ENCODE results near the gene ARID2. TPM values are rescaled to one million over a fixed set of nuclear protein-coding genes. Genes with fewer than 3 reads are reported as not detected.
A peak's percentile ranks its signal among the peaks of the same experiment; 100 is the strongest.

ARID2 gene
- total RNA-seq, 2 donors from 2014 or later, result 30.5 to 36.2 TPM

- peaks cover 6% of the 10 kb centered on the region for H3K36me3 ChIP-seq
- DNase-seq (ENCODE audit: low spot score) (no peak), ATAC-seq (ENCODE audit: insufficient number of reproducible peaks, low FRiP score, low read depth) (no peak)
- H3K4me3 ChIP-seq, result peak overlapping the region; percentile 41
- peak overlapping the region; percentile 27 to 75 for H3K27ac ChIP-seq
- peaks cover 18 to 32% of the 10 kb centered on the region in 2 donors for H3K4me1 ChIP-seq (ENCODE audit: control insufficient read depth in 1 of 2, low read depth in 2 of 2)
- no peaks in the 10 kb centered on the region for H3K9me3 ChIP-seq
- H3K27me3 ChIP-seq (replicated peaks; ENCODE audit: insufficient read depth), result no peaks in the 10 kb centered on the region
- TF ChIP-seq, protein P1, sequence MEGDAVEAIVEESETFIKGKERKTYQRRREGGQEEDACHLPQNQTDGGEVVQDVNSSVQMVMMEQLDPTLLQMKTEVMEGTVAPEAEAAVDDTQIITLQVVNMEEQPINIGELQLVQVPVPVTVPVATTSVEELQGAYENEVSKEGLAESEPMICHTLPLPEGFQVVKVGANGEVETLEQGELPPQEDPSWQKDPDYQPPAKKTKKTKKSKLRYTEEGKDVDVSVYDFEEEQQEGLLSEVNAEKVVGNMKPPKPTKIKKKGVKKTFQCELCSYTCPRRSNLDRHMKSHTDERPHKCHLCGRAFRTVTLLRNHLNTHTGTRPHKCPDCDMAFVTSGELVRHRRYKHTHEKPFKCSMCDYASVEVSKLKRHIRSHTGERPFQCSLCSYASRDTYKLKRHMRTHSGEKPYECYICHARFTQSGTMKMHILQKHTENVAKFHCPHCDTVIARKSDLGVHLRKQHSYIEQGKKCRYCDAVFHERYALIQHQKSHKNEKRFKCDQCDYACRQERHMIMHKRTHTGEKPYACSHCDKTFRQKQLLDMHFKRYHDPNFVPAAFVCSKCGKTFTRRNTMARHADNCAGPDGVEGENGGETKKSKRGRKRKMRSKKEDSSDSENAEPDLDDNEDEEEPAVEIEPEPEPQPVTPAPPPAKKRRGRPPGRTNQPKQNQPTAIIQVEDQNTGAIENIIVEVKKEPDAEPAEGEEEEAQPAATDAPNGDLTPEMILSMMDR (IDR thresholded peaks at IDR 0.05), result no peak
Measured at GRCh38 chr12:45933504-45933903, 204.0 kb downstream of the ARID2 start.

DNA sequence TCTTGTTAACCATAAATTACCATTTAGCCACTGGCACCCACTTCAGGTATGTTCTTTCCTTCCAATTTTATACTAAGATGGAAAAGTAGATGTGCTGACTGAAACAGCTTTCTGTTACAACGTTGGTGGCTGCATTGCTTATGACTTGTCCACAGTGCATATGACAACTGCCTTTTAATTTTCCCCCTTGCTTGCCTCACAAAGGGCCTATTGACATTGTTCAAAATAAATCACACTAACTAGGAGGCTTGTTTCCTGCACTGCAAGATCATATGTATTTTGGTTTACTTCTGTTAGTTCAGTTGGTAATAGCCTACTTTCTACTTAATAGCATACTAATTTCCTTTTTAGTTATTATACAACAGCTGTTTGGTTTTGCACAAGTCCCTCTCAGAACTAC, 205.4 kb downstream of the ARID2 start:
- H3K27ac ChIP-seq, result peak overlapping the region; percentile 19 to 75
- H3K27me3 ChIP-seq (replicated peaks; ENCODE audit: insufficient read depth), result no peaks in the 10 kb centered on the region
- H3K36me3 ChIP-seq, result peaks cover 6% of the 10 kb centered on the region
- no peak overlapping the region for H3K4me3 ChIP-seq
- H3K4me1 ChIP-seq (ENCODE audit: control insufficient read depth in 1 of 2, low read depth in 2 of 2), result peaks cover 18 to 32% of the 10 kb centered on the region in 2 donors
- no peaks in the 10 kb centered on the region for H3K9me3 ChIP-seq
- TF ChIP-seq, protein P1 (IDR thresholded peaks at IDR 0.05), result no peak
- no peak for ATAC-seq (ENCODE audit: insufficient number of reproducible peaks, low FRiP score, low read depth)
- DNase-seq (ENCODE audit: low spot score), result no peak

DNA sequence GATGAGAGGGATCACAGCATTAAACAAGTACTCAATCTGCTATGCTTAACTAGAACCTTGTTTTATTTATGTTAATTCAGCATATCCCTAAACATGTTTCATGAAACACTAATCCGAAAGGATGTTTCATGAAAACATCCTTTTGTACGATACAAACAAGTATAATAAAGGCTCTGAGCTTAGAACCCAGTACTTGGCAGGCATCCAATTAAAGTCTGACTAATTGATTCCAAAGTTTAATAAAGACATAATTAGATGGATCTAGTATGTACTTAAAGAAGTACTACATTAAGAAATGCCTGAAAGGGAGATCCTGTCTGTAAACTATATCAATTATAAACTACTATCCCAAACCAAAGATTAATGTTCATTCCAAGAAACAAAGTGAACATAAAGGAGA, 209.1 kb downstream of the ARID2 start:
- H3K27ac ChIP-seq, result no peak overlapping the region
- ATAC-seq (ENCODE audit: insufficient number of reproducible peaks, low FRiP score, low read depth) (no peak), DNase-seq (ENCODE audit: low spot score) (no peak)
- peaks cover 3% of the 10 kb centered on the region for H3K36me3 ChIP-seq
- H3K27me3 ChIP-seq (replicated peaks; ENCODE audit: insufficient read depth), result no peaks in the 10 kb centered on the region
- H3K4me1 ChIP-seq (ENCODE audit: control insufficient read depth in 1 of 2, low read depth in 2 of 2), result peaks cover 11 to 17% of the 10 kb centered on the region in 2 donors
- no peaks in the 10 kb centered on the region for H3K9me3 ChIP-seq
- TF ChIP-seq, protein P1 (IDR thresholded peaks at IDR 0.05), result no peak
- H3K4me3 ChIP-seq, result no peak overlapping the region

DNA sequence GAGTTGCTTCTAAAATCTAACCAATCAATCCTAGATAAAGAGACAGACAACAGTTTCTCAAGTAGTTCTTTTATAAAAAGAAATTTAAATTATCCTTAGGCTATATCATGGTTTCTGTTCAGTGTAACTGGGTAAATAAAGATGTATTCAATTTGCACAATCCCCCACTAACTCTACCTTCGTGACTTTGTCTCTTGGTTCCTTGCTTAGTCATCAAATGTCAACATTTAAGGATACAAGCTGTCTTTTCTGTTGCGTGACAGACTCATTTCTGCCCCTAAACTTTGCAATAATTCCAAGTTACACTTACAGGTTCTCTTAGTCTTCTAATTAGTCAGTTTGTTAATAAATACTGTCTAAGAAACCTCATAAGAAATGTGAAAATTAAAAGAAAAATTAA, 210.3 kb downstream of the ARID2 start:
- no peak overlapping the region for H3K4me3 ChIP-seq
- no peak for ATAC-seq (ENCODE audit: insufficient number of reproducible peaks, low FRiP score, low read depth)
- TF ChIP-seq, protein P1 (IDR thresholded peaks at IDR 0.05), result no peak
- H3K27me3 ChIP-seq (replicated peaks; ENCODE audit: insufficient read depth), result no peaks in the 10 kb centered on the region
- H3K9me3 ChIP-seq, result no peaks in the 10 kb centered on the region
- H3K4me1 ChIP-seq (ENCODE audit: control insufficient read depth in 1 of 2, low read depth in 2 of 2), result peaks cover 0 to 5% of the 10 kb centered on the region in 2 donors
- H3K27ac ChIP-seq, result no peak overlapping the region
- no peak for DNase-seq (ENCODE audit: low spot score)
- peaks cover 3% of the 10 kb centered on the region for H3K36me3 ChIP-seq

GRCh38 chr12:45944771-45945170, 215.3 kb downstream of the ARID2 start:
- Histone ChIP-seq H3K27me3 (replicated peaks; ENCODE audit: insufficient read depth) (no peaks in the 10 kb centered on the region), H3K27ac (no peak overlapping the region), H3K4me1 (ENCODE audit: control insufficient read depth in 1 of 2, low read depth in 2 of 2) (no peaks in the 10 kb centered on the region), H3K36me3 (peaks cover 9% of the 10 kb centered on the region), H3K9me3 (no peaks in the 10 kb centered on the region), H3K4me3 (no peak overlapping the region)
- TF ChIP-seq, protein P1 (IDR thresholded peaks at IDR 0.05), result no peak
- DNase-seq (ENCODE audit: low spot score), result no peak
- no peak for ATAC-seq (ENCODE audit: insufficient number of reproducible peaks, low FRiP score, low read depth)
